NCI-H2196 (cell line): ENCODE results near the gene DPPA4.

ENCODE experiments used
- DNase-seq: peaks from one replicate; lab custom pipeline; 2025; ENCODE audit not compliant: unreplicated experiment; lab: John Stamatoyannopoulos, UW

DPPA4 gene

DNA sequence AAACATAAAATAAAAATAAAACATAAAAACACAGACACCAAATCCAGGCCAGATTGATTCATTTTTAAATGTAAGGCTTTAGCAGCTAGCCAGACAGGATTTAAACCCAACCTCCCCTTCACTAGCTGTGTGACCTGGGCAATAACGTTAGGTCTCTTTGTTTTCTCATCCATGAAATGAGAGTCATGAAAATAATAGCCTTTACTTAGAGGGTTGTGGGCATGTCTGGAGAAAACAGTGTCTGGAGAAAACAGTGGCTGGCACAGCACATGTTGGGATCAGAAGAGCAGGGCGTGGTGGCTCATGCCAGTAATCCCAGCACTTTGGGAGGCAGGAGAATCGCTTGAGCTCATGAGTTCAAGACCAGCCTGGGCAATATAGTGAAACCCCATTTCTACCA, 1.9 kb upstream of the DPPA4 start:
- no peak for DNase-seq

DNA sequence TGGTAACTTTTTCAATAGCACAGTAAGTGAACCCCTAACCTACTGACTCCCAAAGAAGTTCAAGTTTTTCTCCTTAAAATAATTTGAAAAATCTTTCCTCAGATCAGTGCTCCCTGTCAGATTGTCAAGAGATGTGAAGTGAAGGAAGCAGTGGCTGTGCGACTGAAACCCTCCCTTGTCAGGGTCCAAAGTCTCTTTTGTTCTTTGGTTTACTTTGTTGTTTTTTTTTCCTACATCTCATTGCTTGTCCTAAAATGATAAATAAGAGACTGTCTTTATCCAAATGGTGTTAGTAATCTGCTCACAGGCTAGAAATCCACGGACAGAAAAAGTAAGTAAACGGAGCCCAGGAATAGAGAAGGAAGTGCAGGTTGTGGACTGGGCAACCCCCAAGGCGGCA, 976 bp upstream of the DPPA4 start:
- DNase-seq = no peak

DNA sequence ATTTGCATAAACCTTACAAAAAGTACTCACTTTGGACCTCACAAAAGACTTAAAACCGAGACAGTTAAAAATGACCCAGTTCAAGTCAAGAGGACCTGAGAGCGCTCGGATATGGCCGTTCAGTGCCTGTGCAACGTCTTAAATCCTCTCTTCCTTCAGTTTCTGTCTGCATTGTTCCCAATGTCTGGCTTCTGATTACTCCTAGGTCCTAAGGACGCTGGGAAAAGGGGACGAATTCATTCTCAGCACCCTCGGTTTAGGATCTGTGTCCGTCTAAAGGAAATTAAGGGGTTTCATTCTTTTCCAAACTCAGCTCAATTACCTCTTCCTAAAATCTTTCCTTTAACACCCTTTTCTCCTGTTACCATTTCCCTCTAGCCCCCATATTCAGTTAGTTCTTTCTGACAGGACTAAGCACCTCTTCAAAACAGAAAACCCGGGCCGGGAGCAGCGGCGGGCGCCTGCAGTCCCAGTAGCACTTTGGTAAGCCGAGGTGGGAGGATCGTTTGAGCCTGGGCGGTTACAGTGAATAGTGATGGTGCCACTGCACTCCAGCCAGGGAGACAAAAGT, 970 bp downstream of the DPPA4 start:
- DNase-seq = no peak

DNA sequence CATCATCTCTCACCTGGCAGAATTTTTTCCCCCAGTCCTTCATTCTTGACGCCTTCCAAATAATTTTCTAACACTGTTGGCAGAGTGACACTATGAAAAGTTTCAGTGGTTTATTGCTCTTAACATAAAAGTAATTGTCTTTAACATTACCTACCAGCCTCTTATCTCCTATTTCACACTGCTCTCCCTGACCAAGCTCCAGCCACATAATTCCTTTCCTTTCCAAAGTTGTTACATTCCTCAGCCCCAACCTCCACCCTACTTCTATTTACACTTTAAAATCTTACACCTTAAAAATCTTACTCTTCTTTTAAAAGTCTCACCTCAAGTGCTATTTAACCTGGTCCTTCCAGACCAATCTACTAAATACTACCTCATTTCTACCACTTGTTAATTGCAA, 2.8 kb downstream of the DPPA4 start:
- DNase-seq = no peak

DNA sequence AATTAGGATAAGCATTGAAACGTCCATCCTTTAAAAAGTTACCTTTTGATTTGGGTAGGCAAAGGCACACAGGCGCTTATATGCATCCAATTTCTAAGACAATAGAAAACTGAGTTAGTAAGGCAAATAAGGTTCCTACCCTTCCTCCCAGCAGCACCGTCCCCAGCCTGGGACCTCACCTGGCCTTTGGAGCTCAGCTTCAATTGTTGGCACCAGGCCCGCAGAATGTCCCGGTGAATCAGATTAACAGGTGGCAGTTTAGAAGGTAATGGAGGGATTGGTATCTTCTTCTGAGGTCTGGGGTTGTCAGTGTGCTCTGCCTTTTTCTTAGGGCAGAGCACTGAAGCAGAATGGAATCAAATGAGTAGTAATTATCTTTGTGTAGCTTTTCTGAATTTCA, 5.7 kb downstream of the DPPA4 start:
- DNase-seq = no peak

DNA sequence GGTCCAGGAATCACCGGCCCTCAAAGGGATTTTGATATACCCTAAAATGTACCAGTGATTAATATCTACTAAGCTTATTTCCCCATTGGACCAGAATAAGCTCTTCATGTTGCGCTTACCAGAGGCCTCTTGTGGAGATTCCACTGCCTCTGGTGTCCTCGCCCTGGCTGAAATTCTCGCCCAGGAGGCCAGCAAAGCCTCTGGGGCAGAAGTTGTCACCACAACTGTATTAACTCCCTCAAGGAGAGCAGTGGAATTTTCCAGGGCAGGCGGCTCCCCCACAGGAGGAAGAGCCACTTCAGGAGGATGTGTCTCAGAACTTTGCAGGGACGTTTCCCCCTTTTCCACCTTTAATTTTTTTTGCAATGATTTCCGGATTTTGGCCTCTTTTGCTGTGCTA, 6.9 kb downstream of the DPPA4 start:
- no peak for DNase-seq

DNA sequence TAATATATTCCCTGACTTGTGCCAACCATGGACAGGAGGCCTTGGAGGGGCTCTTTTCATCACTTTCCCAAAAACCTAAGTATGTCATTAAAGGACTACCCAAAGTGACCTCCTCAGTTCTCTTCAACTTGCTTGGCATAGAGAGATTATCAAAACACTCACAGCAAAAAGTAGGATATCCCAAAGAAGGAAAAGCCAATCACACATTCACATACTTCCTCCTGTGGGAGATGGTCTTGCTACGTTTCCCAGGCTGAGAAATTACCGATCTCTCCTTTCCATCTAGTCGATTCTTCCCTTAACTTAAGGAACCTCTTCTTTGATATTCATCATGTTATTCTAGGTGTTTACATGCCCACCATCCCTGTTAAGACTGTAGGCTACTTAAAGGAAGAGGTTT, 9.1 kb downstream of the DPPA4 start:
- DNase-seq = no peak

DNA sequence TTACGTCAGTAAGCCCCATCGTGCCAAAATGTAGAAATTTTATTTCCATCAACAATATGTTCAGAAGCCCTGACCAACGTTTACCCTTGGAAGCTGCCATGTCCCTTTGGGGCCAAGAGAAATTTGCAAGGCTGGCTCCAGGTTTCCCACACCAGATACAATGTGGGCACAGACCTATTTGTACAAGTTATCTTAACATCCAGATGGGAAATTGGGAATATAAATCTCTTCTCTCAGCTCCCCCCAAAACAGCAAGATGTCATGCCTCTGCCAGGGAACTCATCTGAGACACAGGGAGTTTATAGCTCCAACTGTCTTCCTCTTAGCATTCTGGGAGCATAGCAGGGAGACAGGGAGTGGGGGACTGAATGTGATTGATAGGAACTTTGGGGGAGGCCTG, 11.7 kb downstream of the DPPA4 start:
- DNase-seq = no peak

DNA sequence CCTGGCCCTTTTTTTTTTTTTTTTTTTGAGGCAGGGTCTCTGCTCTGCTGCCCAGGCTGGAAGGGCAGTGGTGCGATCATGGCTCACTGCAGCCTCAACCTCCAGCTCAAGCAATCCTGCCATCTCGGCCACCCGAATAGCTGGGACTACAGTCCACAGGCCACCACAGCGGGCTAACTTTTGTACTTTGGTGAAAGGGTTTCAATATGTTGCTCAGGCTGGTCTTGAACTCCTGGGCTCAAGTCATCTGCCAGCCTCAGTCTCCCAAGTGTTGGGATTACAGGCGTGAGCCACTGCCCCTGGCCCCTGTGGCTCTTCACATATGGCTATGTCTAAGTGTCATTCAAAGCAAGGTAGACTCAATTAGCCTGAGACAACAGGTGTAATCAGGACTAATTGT, 12.2 kb downstream of the DPPA4 start:
- DNase-seq = no peak

DNA sequence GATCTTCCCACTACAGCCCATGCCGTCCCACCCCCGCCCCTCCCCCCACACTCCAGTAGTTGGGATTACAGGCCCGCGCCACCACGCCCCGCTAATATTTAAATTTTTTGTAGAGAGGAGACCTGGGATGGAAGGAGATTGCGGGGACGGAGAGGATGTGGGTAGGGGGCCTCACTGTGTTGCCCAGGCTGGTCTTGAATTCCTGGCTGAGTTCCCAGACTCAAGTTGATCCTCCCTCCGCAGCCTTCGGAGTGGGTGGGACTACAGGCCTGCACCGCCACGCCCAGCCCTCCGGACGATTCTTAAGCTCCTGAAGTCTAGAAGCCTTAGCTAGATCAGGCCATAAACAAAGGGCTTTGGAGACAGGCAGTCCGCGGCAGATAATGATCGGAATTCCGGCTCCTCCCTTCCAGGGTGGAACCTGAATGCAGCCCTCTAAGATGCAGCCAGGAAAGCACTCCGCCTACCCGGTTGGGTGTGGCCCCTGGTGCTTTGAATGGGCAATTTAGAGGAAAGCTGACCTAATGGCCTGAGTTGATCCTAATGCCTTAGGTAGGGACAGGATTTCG, 21.1 kb downstream of the DPPA4 start, which contains the start of gene DPPA2:
TSS of gene DPPA2 (minus strand) at position 356 of the 569 bp plus-strand sequence. CDS start 1,975 bp downstream, outside the sequence.
- no peak for DNase-seq

DNA sequence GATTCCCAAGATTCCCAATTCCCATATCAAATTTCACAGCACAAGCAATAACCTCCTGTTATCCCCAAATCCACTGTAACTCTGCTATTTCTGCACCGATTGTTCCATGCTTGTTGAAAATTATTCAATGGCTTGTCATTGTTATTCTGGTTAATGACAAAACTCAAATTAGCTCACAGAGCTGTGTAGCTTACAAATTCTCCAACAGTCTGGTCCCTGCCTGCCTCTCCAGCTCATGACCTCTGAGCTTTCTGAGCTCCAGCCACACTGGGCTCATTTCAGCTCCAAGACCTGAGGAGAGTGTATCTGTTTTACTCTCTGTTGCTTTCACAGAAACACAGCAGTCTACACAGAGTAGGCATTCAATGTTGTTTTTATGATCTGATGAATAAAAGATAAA, 24.3 kb downstream of the DPPA4 start:
- no peak for DNase-seq

DNA sequence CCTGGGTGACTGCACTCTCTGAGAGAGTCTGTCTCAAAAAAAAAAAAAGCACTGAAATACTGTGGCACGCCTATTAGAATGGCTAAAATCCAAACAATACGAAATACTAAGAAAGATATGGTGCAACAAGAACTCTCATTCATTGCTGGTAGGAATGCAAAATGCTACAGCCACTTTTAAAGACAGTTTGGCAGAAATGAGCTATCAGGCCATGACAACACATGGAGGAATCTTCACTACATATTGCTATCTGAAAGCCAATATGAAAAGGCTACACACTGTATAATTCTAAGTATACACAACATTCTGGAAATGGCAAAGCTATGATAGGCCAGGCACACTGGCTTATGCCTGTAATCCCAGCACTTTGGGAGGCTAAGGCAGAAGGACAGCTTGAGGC, 39.9 kb downstream of the DPPA4 start:
- no peak for DNase-seq

DNA sequence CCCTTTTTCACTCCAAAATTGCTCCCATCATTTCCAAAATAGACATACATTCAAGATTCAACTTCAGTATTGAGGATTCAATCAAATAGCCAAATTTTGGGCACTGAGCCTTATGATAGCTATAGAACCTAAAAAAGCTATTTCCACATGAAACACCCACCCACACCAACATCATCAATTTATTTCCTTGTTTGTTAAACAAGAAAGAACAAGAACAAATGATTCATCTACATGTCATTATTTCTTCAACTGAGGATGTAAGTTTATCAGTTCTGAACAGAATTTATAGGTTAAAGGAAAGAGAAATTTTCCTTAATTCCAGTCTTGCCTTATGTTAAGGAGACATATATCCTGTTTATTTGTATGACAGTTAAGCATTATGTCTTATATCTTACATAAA, 53.3 kb downstream of the DPPA4 start:
- DNase-seq = no peak

DNA sequence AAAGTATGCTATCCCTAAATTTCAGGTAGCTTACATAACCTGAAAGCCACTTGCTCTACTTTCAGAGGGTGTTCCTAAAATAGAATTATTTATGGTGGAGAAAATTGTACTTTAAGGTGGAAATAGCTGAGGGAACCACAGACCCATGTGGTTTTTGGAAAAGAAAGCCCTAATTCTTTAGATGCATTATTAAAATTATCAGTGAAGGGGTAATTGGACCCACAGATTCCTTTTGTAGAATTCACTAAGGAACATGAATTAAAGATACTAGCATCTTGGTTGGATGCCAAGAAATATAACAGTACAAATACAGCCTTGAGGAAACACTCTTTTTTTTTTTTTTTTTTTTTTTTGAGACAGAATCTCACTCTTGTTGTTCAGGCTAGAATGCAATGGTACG, 58.8 kb downstream of the DPPA4 start:
- DNase-seq = no peak

DNA sequence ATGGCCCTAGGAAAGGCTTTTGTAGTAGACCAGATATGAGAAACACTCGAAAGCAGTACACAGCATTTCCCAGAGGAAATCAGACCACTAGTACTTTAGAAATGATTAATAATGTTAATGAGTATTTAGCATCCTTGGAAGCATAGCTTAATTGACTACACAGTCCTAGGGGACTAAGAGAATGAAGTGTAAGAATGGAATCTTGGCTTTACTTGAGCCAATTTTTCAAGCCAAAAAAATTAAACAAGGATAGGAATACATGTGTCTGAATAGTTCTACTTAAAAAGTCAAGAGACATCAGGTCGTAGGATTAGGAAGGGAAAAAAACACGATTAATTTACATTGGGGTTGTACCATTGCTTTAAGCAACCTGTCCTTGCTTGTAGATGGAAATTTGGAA, 59.2 kb downstream of the DPPA4 start:
- DNase-seq = no peak
